GM06990 (cell line): ENCODE measurements around the gene KCNB1.

Source experiments
- DNase-seq: peaks from one replicate; pipeline ENCODE4 v3.0.0-alpha.2; 2011; ENCODE audit not compliant: insufficient read length; ENCODE audit errors: extremely low read depth
- H3K27me3 ChIP-seq: replicated peaks from 2 replicates; pipeline ENCODE4 v1.6.0; 2011; ENCODE audit warnings: low read length; ENCODE audit not compliant: control insufficient read depth, insufficient read depth
- H3K36me3 ChIP-seq: 2 replicates; pipeline ENCODE4 v1.5.1; 2011; ENCODE audit warnings: low read length; ENCODE audit not compliant: control insufficient read depth, insufficient read depth
- H3K4me3 ChIP-seq: replicated peaks from 2 replicates; pipeline ENCODE4 v1.5.1; 2011; ENCODE audit warnings: low read depth, mild to moderate bottlenecking, control low read depth, low read length
- TF ChIP-seq, protein P1 (sequence below): IDR thresholded peaks from 2 replicates; pipeline ENCODE4 v1.5.1; 2011; ENCODE audit warnings: low read length, control low read depth, mild to moderate bottlenecking, inconsistent platforms; ENCODE audit not compliant: insufficient read depth, poor library complexity, severe bottlenecking

KCNB1 gene

DNA sequence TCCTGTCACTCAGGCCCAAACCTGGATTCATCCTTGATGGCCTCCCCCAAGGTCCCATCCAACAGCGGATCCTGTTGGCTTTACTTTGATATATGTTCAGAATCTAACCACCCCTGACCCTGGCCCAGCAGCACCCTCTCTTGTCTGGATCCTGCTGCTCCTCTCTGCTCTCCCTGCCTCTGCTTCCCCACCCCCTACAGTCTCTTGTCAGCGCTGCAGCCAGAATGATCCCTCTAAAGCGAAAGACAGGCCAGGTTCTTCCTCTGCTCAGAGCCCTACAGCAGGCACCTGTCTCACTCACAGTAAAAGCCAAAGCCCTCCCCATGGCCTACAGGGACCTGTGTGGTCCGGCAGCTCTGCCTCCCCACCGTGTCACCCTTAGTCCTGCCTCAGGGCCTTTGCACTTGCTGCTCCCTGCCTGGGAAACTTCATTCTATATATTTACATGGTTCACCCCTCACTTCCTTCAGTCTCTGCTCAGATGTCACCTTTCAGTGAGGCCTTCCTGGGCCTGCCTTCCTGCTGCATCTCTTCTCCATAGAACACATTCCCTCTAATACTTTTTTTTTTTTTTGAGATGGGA lies 37.4 kb upstream of the KCNB1 start:
- no peaks in the 10 kb centered on the region; the same call in none of the 2 replicates for H3K27me3 ChIP-seq
- TF ChIP-seq, protein P1, sequence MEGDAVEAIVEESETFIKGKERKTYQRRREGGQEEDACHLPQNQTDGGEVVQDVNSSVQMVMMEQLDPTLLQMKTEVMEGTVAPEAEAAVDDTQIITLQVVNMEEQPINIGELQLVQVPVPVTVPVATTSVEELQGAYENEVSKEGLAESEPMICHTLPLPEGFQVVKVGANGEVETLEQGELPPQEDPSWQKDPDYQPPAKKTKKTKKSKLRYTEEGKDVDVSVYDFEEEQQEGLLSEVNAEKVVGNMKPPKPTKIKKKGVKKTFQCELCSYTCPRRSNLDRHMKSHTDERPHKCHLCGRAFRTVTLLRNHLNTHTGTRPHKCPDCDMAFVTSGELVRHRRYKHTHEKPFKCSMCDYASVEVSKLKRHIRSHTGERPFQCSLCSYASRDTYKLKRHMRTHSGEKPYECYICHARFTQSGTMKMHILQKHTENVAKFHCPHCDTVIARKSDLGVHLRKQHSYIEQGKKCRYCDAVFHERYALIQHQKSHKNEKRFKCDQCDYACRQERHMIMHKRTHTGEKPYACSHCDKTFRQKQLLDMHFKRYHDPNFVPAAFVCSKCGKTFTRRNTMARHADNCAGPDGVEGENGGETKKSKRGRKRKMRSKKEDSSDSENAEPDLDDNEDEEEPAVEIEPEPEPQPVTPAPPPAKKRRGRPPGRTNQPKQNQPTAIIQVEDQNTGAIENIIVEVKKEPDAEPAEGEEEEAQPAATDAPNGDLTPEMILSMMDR, result no peak
- no peaks in the 10 kb centered on the region for H3K36me3 ChIP-seq
- no peak overlapping the region for H3K4me3 ChIP-seq
- no peak for DNase-seq

DNA sequence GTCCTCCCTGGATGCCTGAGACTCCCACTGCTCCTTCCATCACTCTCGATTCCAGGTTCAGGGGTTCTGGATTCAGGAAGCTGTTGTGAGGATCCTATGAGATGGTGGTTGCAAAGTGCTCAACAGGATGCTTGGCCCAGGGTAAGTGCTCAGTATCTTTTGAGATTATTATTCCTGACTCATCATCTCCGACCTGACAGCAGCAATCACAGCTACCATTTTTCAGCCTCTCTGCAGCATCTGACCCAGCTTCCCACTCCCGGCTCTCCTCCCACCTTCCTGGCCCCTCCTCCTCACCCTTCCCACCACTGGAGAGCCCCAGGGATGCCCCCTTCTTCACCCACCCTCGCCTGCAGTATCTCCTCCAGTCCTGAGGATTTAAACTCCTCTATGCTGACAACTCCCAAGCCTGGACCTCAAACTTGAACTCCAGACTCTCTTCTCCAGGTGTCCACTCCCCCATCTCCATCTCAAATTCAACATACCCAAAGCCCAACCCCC lies 36.8 kb upstream of the KCNB1 start:
- TF ChIP-seq, protein P1, result no peak

DNA sequence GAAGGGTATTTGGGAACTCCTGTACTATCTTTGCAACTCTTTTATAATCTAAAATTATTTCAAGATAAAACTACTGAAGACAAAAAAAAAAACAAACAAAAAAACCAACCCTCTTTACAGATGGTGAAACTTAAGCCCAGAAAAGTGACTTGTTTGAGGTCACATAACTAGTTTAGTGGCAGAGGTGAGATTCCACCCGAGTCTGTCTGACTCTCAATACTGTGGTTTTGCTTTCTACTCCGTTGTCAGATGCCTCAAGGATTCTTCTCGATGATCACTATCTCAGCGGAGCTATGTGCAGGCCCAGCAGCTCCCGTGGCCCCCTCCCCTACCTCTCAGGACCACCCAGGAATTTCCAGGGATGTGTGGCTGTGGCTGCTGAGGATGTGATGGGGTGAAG lies 36.1 kb upstream of the KCNB1 start:
- no peaks in the 10 kb centered on the region; the same call in none of the 2 replicates for H3K27me3 ChIP-seq
- DNase-seq, result no peak
- H3K4me3 ChIP-seq, result no peak overlapping the region
- TF ChIP-seq, protein P1, result no peak
- H3K36me3 ChIP-seq, result no peaks in the 10 kb centered on the region

More for the DNA sequence above, 36.8 kb upstream of the KCNB1 start:
- DNase-seq, result no peak
- H3K4me3 ChIP-seq, result no peak overlapping the region
- no peaks in the 10 kb centered on the region; the same call in none of the 2 replicates for H3K27me3 ChIP-seq
- no peaks in the 10 kb centered on the region for H3K36me3 ChIP-seq

DNA sequence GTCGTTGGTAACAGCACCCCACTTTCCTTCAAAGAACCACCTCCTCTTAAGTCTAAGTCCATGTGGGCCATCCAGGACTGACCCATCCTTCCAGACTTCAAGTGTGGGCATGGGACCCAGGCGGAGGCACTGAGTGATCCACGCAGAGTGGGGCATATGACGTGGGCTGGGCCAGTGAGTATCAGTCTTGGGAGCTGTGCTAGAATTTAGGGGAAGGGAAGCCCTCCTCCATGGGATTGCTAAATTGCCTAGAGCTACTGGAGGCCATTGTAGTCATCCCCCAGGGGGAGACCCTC lies 35.3 kb upstream of the KCNB1 start:
- TF ChIP-seq, protein P1, result no peak
- Histone ChIP-seq H3K36me3 (no peaks in the 10 kb centered on the region), H3K27me3 (no peaks in the 10 kb centered on the region; the same call in none of the 2 replicates), H3K4me3 (no peak overlapping the region)
- DNase-seq, result no peak

DNA sequence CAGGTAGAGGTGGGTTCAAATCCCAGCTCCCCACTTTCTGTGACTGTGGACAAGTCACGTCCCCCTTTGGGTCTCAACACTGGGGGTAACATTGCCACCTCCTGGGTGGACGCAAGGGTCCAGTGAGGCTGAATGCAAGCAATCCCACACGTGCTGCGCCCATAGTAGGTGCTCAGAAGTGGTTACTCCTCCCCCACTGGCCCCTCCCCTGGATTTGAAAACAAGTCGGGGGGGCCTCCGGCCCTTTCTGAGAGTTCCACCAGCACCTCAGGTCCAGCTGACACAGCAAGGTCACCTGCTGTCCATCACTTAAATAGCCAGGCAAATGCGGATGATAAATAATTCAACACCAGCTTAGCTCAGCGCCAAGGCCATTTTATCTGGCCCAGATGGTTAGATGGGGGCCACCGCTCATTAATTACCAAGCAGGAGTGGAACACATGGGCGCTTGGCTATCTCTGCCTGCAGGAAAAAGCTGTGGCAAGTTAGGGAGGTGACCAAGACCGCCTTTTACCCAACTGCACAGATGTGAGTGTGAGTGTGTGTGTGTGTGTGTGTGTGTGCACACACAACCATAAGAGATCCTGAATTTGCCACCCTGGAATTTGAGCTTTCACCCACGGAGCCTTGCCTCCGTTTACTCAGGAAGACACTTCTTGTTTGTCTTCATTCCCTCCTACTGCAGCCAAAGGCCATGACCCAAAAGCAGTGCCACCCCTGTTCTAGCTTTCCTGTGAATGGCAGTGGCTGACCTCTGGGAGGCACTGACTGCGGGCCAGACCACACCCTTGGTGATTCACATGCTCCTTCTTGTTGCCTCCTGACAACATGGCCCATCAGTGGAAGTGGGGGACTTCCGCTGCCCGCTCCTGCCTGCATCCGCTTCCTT lies 34.7 kb upstream of the KCNB1 start:
- no peak for DNase-seq
- TF ChIP-seq, protein P1, result no peak
- H3K36me3 ChIP-seq, result no peaks in the 10 kb centered on the region
- no peaks in the 10 kb centered on the region; the same call in none of the 2 replicates for H3K27me3 ChIP-seq
- H3K4me3 ChIP-seq, result no peak overlapping the region
